H1 (cell line): ENCODE results near the gene CRKL. TPM values are rescaled to one million over a fixed set of nuclear protein-coding genes. Genes with fewer than 3 reads are reported as not detected.

Experiments used
- CEBPB ChIP-seq: IDR thresholded peaks from 2 replicates; pipeline ENCODE4 v1.6.1; 2012; ENCODE audit warnings: low read depth, low read length
- CHD1 ChIP-seq: IDR thresholded peaks from 2 replicates; pipeline ENCODE4 v1.6.1; 2012; ENCODE audit warnings: low read depth, low read length, improper control_type of control experiment
- EP300 ChIP-seq, 2 experiments: IDR thresholded peaks; 1 replicate in 1 of 2; 2 replicates in 1 of 2; pipeline ENCODE4 v1.6.1; 2011 to 2012; ENCODE audit warnings: low read depth in 2 of 2, low read length in 2 of 2, mild to moderate bottlenecking in 2 of 2, borderline replicate concordance in 1 of 2, inconsistent platforms in 1 of 2, moderate library complexity in 1 of 2
- KDM5A ChIP-seq: fragments of 200-600 bp; IDR thresholded peaks from 2 replicates; pipeline ENCODE4 v1.7.1; 2012; ENCODE audit warnings: mild to moderate bottlenecking, low read length, inconsistent platforms, mixed read lengths
- MAFK ChIP-seq: IDR thresholded peaks from 2 replicates; pipeline ENCODE4 v1.6.1; 2012; ENCODE audit warnings: low read depth, mild to moderate bottlenecking, improper control_type of control experiment, low read length
- NANOG ChIP-seq: IDR thresholded peaks from 2 replicates; pipeline ENCODE4 v1.6.1; 2011; ENCODE audit warnings: low read length, low read depth, mild to moderate bottlenecking, inconsistent platforms; ENCODE audit not compliant: insufficient read depth, poor library complexity, severe bottlenecking
- TAF7 ChIP-seq: optimal IDR thresholded peaks from 2 replicates; pipeline ENCODE3; 2011; ENCODE audit warnings: low read depth, mild to moderate bottlenecking, inconsistent platforms, low read length, moderate library complexity, borderline replicate concordance
- polyA plus RNA-seq, 7 experiments: library from polyadenylated mRNA; depleted of rRNA in 3 of 7; stranded (reverse) in 5 of 7; unstranded in 2 of 7; fragments of >200 nt in 5 of 7; fragments of 200-250 nt in 2 of 7; gene quantifications; 1 replicate in 5 of 7; 2 replicates in 1 of 7; 4 replicates in 1 of 7; pipeline versions ENCODE4 v1.2.1 to v1.2.3, GENCODE V29; 2011 to 2013; ENCODE audit warnings: missing spikeins in 2 of 7, mixed read lengths in 2 of 7
- total RNA-seq: library from RNA; stranded (reverse); fragmentation: NEBNext Ultra II Directional; extraction: Animal tissue kit (Norgen Biotek cat#: 25700); gene quantifications from 2 replicates; pipeline ENCODE4 v1.2.1, GENCODE V29; 2021
- TF ChIP-seq, protein P1 (sequence below): IDR thresholded peaks from 2 replicates; pipeline ENCODE4 v1.6.1; 2011; ENCODE audit warnings: low read depth, mild to moderate bottlenecking, low read length; ENCODE audit not compliant: insufficient read depth

The CRKL gene
- total and polyA plus RNA-seq, 2 of the 8 experiments (the other 6 are each of a cell fraction or from before 2014, with no cell fraction given), result 34.5 to 94.5 TPM

DNA sequence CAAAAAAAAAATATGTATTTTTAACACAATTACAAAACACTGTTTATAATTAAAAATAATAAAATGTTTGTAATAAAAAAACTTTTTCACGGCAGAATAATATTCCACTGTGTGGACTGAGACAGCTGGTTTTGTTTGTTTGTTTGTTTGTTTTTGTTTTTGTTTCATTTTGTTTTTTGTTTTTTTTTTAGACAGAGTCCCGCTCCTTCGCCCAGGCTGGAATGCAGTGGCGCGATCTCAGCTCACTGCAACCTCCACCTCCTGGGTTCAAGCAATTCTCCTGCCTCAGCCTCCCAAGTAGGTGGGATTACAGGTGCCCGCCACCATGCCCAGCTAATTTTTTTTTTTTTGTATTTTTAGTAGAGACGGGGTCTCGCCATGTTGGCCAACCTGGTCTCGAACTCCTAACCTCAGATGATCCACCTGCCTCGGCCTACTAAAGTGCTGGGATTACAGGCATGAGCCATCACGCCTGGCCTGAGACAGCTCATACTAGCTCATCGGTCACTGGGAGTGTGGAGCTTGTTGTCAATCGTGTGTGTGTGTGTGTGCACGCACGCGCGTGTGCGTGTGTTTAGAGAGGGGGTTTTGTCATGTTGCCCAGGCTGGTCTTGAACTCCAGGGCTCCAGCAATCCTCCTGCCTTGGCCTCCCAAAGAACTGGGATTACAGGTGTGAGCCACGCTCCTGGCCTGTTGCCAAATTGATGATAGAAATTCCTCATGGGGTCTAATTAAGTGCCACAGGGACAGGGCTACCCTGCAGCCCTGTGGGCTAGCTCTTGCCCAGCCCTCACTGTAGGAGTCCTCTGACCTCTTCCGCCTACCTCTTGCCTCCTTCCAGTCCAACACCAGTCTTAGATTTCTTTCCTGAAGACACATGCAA lies 42.6 kb downstream of the CRKL start (continued):
- TF ChIP-seq, protein P1, sequence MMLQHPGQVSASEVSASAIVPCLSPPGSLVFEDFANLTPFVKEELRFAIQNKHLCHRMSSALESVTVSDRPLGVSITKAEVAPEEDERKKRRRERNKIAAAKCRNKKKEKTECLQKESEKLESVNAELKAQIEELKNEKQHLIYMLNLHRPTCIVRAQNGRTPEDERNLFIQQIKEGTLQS, result no peak
- TF ChIP-seq TAF7 (no peak), NANOG (no peak), EP300 (IDR thresholded peaks at IDR 0.05; ENCODE audit: borderline replicate concordance in 1 of 2, low read depth in 2 of 2, low read length in 2 of 2) (no peak), CHD1 (no peak), KDM5A (no peak), MAFK (no peak), CEBPB (no peak)
